HG03039 (cell line): ENCODE measurements around the gene CFAP46.

ENCODE experiments used
- ATAC-seq: cut with Tn5 transposase; IDR thresholded peaks from one replicate; pipeline ENCODE4 v1.9.1; 2021; ENCODE audit warnings: mild to moderate bottlenecking, moderate library complexity; ENCODE audit not compliant: unreplicated experiment

CFAP46 gene

DNA sequence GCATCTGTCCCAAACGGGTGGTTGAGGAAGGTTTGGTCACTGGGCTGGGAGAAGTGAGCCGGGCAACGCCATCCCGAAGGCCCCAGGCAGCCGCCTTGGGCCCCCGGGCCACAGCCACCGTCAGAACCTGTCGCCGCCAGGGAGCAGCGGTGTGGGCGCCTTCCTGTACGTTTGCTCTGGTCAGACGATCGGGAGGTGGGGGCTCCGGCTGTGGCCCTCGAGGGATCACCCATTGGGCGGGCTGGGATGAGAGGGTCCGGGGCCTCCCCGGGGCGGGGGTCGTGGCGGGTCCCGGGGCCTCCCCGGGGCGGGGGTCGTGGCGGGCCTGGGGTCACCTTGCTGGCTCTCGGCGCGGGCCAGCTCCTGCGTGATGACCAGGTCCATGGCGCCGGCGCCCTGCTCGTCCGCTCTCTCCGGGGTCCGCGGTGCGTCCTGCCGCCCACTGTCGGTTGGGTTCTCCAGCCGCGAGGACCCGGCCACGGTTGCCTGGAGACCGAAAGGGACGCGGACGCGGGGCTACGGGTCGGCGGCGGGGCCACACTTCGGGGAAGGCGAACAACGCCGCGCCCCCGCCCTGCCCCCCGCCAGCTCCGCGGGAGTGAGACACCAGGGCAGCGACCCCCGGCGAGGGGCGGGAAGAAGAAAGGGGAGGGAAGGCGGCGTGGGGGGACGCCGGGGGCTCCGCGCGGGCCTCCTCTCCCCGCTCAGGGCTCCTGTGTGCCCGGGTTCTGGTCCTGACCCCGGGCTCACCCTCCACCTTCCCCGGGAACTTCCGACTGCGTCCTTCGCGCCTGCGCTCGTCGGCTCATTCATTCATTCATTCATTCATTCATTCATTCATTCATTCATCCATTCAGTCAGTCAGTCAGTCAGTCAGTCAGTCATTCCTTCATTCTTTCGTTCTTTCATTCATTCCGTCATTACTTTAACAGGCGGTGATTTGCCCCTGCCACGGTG lies at the start of gene CFAP46:
Gene CFAP46 (minus strand): TSS at position 470 of the 957 bp plus-strand sequence. CDS start 86 bp downstream, at position 384.
- no peak for ATAC-seq

DNA sequence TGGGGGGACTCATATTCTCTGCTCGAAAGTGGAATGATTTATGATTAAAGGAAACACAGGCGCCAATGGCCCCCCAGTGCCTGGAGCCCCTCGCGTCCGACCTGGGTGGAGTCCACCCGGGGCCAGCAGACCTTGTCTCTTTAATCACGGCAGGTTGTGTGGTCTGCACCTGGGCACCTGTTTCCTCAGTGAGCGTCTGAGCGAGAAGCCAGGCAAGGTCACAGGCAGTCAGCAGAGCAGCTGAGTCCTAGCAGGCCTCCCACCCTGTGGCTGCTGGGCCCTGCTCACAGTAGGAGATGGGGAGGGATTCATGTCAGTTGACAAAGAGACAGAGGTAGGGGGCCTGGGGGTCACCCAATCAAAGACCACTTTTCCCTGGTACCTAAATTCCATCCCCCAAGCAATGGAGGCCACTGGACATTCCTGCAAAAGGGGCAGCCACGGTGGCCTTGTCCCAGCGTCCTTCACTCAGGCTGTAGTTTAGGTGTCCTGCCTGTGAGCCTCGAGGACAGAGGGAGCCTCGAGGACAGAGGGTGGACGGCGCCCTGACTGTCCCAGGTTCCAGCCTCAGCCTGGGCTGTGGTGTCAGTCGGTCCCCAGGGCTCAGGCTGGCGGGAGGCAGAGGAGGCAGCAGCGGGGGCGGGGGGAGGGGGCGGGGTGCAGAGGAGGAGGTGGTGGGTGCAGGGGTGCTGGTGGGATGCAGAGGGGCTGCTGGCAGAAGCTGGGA lies 49.5 kb upstream of the CFAP46 start:
- no peak for ATAC-seq

DNA sequence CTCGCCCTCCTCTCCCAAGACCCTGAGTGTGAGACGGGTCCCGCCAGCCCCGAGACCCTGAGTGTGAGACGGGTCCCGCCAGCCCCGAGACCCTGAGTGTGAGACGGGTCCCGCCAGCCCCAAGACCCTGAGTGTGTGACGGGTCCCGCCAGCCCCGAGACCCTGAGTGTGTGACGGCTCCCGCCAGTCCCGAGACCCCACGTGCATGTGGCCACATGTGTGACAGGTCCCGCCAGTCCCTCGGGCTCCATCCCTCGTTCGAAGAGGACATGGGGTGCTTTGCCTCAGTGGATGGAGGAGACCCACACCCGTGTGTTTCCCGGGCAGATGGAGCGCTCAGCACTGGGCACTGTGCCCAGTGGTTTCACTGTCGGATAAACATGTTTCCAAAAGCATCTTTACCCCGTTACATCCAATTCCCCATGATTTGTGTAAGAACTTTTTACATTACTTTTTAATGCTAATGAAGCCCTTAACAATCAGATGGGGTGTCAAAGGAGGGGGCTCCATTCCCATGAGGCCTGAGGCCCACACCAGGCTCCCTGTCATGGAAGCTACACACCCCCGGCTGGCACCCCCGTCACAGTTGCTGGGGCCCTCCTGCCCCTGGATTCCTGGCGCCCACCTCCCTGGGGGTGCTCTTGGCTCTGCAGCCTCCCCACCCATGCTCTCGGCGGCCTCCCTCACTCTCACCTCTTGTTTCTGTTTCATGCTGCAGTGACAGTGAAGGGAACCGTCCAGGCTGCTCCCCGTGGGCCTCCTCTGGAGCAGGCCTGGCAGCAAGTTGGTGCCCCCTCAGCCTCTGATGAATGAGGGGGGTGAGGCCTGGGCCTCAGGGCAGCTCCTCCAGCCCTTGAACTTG lies 48.5 kb upstream of the CFAP46 start:
- no peak for ATAC-seq

DNA sequence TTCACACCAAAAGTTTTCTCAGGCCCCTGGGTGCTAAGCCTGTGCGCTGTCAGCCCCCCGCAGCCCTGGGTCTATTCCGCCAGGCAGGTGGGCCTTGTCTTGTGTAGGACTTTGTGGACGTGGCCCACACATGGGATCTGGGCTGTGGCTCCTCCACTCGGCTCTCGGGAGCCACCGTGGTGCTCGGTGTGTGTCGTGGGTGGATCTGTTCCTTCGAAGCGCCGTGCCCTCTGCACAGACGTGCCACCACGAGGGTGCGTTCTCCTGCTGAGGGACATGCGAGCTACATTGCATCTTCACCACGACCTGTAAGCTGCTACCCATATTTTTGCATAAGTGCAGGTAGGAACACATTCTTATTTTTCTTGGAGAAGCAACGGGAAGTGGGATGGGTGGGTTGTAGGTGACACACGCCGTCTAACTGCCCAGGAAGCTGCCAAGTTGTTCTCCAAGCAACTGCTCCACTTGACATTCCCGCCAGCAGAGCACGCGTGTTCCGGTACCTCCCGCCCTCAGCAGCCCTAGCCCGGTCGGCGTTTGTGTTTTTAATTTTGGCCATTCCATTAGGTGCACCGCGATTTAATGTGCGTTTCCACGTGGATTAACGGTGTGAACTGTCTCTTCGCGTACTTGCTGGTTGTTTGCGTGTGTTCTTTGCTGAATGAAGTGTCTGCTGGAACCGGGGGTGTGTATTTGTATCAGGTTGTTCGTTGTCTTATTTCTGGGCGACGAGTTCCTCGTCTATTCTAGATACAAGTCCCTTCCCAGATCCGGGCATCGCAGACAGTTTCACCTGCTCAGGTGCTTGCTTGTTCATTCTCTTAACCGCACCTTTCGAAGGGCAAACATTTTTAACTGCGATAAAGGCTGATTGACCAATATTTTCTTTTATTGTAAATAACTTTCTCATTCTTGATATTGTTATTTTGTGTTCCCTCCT lies 47.4 kb upstream of the CFAP46 start:
- no peak for ATAC-seq

DNA sequence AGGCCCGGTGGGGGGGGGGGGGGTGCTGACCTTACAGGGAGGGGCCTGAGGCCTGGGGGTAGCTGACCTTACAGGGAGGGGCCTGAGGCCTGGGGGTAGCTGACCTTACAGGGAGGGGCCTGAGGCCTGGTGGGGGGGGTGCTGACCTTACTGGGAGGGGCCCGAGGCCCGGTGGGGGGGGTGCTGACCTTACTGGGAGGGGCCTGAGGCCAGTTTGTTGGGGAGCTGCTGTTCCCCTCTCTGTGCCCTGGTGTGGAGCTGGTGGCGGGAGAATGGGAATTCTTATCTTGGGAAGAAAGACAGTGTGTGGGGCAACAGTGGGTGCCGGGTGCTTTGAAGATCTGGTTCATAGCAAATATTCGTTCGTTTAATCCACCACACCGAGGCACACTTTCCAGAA lies 46.6 kb upstream of the CFAP46 start:
- ATAC-seq: no peak

DNA sequence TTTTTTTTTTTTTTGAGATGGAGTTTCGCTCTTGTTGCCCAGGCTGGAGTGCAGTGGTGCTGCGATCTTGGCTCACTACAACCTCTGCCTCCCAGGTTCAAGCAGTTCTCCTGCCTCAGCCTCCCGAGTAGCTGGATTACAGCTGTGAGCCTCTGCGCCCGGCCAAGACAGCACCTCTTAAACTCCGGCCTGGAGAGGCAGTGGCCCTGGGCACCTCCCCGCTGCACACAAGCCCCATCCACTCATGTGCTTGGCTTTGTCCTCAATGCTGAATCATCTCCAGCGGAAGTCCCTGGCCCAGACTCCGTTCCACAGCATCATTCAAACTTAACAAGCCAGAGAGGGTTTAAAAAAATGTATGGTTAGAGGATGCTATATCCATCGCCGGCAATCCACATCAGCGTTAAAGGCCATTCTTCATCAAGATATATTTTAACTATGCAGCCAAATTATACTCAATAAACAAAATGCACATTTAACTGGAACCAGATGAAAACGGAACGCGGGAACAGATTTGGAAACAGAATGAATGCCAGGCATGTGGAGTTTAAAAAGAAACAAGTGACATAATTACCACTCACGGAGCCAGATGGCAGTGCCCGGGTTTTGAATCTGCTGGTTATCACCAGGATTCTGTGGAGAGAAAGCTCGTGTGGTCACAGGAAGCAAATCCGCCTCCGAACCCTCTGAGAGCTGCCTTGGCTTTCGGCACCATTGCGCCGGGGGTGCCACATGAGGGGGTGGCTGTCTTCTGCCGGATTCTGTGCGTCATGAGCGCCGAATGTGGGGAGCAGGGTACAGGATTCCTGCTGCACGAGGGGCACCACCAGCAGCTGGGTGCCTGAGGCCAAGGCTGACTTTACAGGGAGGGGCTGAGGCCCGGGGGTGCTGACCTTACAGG lies 45.6 kb upstream of the CFAP46 start:
- no peak for ATAC-seq

DNA sequence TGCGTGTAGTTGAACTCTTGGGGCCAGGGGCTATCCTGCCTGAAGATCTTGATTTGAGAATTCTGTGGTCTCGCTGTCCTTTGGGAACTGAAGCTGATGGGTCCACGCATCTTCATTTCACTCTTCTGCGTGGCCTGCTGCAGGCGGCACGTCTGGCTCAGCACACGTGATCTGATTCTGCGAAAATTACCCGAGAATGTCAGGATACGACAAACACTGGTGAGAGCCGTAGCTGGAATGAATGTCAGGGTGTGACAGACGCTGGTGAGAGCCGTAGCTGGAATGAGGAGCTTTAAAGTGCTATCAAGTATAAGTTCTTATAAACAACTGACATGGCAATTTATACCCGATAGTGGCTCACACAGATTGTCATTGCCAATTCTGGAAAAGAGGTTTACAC lies 44.6 kb upstream of the CFAP46 start:
- no peak for ATAC-seq

DNA sequence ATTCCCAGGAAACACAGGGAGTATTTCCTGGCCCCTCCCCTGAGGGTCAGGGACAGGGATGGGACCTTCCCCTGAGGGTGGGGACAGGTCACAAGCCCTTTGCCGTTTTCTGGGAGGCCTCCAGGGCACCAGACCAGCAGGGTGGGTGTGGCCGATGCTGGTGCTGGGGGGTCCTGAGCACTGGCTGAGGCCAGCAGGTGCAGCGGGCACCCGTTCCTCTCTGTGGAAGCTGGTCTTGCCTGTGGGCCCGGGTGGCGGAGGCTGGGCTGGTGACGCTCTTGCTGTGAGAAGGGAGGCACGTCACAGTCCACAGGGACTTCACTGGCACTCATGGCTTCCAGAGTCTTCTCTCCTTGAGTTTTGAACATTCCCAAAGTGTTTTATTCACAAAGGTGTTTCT lies 44.2 kb upstream of the CFAP46 start:
- ATAC-seq: no peak

DNA sequence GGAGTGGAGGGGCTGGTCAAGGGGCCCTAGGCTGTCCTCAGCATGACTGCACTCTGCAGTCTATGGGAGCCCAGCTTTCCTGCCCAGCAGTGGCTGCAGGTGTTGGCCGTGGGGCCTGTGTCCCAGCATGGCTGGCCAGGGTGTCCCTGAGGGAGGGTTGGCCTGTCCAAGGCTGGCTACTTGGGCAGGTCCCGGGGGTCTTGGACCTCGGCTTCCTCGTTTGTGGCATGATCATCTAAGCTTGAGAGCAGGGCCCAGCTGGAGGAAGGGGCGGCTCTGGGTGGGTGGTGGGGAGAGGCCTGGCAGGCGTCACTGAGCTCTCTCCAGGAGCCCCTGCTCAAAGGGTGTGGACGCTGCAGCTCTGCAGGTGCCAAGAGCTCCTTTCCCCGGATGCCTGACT lies 43.7 kb upstream of the CFAP46 start:
- no peak for ATAC-seq

DNA sequence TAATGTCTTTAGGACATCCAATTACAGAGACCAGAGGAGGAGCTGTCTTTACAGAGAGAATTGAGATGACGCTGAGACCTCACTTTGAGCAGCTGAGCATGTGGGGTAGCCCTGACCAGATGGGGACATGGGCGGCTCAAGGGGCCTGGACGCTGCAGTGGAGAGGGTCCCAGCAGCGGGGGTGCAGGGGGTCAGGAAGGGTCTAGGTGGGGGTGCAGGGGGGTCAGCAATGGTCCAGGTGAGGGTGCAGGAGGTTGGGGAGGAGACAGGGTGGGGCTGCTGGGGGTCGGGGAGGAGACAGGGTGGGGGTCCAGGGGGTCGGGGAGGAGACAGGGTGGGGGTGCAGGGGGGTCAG lies 43.2 kb upstream of the CFAP46 start:
- no peak for ATAC-seq

DNA sequence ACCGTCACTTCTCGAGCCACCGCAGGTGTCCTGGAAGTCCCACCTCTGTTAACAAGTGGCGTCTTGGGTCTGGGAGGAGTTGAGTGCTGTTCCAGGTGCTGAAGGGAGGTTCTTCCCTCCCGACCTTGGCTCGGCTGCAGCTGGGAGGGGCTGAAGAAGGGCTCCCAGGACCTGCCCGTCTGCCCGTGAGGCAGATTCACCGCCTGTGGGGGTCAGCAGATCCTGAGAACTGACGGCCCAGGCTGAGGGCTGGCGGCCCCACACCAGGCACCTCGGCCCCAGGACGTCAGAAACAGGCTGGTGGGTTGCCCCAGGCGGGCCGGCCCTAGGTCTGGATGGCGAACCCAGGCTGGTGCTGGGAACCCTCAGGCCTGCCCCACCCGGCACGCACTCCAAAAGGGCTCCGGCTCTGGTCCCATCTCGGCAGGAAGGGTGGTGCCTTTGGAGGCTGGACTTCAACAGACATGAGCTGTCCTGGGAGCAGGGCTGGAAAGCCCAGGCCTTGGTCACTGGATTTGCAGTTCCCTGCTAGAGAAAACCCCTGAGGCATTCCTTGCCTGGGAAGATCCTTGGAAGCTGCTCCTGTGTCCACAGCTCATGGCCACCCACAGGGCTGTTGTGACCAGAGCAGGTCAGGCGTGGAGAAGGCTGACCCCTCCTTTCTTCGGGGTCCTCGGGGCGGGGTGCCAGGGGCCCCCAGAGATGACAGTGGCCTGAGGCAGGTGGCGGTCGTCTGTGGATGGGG lies 42.6 kb upstream of the CFAP46 start:
- no peak for ATAC-seq

DNA sequence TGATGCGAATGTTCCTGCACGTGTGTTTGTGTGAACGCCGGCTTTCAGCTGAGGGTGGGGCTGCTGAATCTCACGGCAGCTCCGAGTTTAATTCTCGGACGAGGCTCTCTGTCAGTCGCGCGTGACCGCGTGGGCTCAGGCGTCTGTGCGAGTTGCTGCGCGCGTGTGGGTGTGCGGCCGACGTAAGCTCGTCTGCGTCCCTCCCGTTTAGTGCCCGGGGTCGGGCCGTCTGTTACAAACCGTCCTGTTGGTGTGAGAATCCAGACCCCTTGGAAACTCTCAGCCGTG lies 41.6 kb upstream of the CFAP46 start:
- no peak for ATAC-seq

DNA sequence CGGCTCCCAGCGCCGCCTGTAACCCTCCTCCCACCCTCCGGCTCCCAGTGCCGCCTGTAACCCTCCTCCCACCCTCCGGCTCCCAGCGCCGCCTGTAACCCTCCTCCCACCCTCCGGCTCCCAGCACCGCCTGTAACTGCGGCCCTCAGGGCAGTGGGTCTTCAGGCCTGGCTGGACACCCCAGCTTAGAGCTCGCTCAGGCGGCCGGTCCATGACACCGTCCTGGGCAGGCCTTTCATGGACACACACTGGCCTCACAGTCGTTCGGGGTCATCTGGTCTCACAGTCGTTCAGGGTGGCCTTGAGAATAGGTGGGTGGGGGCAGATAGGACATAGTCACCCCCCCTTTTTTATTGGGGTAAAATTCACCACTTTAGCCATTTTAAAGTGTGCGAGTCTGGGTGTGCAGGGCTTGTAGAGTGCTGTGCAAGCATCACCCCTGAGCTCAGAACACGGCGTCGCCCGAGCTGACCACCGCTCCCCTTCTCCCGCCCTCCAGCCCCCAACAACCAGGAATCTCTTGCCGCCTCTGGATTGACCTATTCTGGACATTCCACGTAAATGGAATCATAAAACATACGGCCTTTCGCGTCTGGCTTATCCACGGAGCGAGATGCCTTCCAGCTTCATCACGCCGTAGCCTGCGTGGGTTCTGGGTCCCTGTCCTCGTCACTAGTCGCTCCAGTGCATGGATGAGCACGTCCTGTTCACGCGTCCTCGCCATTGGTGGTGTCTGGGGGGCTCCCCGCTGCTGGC lies 41.1 kb upstream of the CFAP46 start:
- no peak for ATAC-seq

DNA sequence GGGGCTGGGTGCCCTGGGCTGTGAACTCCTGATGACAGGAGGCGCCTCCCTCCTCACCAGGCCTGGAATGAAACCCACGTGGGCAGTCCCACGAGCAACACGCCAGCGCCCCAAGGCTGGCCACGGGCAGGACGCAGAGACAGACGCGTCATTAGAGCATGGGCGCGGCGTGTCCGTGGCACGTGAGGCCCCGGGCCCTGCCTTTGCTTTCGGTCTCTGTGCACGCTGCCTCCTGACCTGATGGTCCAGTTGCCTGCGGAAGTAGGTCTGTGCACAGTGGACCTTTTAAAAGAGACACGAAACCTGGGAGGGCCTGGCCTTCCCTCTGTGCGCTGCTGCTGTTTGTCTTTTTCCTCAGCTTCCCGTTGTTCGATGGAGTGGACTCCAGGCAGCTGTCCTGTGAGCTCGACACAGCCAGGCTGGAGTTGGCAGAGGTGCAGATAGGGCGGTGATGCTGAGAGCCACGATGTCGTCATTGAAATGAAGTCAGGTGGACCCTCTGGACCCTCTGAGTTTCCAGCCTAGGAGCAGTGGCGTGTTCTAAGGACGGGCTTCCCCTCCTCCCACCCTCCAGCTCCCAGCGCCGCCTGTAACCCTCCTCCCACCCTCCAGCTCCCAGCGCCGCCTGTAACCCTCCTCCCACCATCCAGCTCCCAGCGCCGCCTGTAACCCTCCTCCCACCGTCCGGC lies 40.1 kb upstream of the CFAP46 start:
- ATAC-seq: no peak

DNA sequence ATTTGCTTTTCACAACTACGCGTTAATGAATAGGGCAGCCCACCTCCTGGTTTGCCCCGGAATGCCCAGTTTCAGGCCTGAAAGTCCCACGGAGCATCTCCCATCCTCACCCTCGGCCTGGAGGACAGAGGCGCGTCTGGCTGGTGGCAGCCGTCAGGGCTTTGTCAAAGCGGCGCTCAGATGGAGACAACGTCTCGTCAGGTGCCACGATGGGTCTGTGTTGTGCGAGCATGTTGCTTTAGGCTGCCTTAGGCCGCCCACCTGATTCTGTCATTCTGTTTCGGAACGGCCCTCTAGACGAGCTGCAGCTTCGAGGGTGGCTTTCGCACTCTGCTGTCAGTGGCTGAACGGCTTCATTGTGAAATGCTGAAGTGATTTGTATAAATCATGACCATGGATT lies 39.4 kb upstream of the CFAP46 start:
- ATAC-seq: no peak

DNA sequence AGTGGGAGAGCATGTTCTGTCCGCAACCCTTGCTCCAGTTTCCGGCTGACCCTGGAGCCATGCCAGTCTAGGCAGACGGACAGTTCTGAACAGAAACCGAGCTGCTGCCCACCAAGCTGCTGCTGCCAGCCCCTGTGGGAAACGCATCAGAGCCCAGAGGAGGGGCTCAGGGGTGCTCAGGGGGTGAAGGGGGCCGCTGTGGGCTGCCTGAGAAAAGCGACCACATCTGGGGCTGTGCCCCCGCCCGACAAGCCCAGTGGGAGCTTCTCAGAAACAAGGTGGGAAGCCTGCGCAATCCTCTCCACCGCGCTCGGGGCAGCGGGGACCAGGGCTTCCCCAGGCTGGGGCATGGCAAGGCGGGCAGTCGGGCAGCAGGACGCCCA lies 38.8 kb upstream of the CFAP46 start:
- ATAC-seq: no peak

DNA sequence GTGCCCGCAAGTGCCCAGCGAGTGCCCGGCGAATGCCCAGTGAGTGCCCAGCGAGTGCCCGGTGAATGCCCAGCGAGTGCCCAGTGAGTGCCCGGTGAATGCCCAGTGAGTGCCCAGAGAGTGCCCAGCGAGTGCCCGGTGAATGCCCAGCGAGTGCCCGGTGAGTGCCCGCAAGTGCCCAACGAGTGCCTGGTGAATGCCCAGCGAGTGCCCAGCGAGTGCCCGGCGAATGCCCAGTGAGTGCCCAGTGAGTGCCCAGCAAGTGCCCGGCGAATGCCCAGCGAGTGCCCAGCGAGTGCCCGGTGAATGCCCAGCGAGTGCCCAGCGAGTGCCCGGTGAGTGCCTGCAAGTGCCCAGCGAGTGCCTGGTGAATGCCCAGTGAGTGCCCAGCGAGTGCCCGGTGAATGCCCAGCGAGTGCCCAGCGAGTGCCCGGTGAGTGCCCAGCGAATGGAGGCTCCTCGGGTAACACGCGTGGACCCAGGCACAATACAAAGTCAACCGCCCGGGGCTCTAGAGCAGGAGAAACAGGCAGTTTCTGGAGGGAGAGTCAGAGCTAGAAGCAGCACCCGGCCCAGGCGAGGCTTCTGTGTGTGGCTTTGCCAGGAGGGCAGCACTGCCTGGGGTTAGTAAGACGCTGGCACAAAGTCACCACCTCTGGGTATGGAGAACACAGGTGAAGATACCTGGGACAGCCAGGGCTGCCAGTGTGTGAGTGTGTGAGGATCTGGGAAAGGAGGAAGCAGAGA lies 38.2 kb upstream of the CFAP46 start:
- no peak for ATAC-seq
